Measurements from ENCODE around the gene MMAB. TPM values are rescaled to one million over a fixed set of nuclear protein-coding genes. Genes with fewer than 3 reads are reported as not detected.
"Not testable (repeated sequence)": the region's sequence is repeated elsewhere in the genome, so short reads cannot be mapped to it uniquely, and the experiment has no call there.

MMAB gene
- total RNA-seq, 1 donor from 2014 or later: 41.7 TPM

- intact Hi-C loops (cut with DNase I): no loop called here
- no peak for ATAC-seq
Measured at GRCh38 chr12:109605016-109605415, 31.7 kb upstream of the MMAB start.

GRCh38 chr12:109604132-109604585, 30.9 kb upstream of the MMAB start:
- DNase-seq (ENCODE audit: low spot score) (no peak), ATAC-seq (no peak)
- intact Hi-C loops (cut with DNase I): no loop called here

More at GRCh38 chr12:109605016-109605415, 31.7 kb upstream of the MMAB start:
- no peak for DNase-seq (ENCODE audit: low spot score)

- intact Hi-C loops (cut with DNase I); ATAC-seq; DNase-seq (ENCODE audit: low spot score): not testable (repeated sequence)
Measured at GRCh38 chr12:109602132-109602531, 28.8 kb upstream of the MMAB start.

- intact Hi-C loops (cut with DNase I): no loop called here
Measured at GRCh38 chr12:109601557-109601956, 28.3 kb upstream of the MMAB start.

GRCh38 chr12:109600995-109601394, 27.7 kb upstream of the MMAB start:
- ATAC-seq (no peak), DNase-seq (ENCODE audit: low spot score) (no peak)
- intact Hi-C loops (cut with DNase I): no loop called here

More at GRCh38 chr12:109601557-109601956, 28.3 kb upstream of the MMAB start:
- DNase-seq (ENCODE audit: low spot score) (no peak), ATAC-seq (no peak)

GRCh38 chr12:109600481-109600880, 27.2 kb upstream of the MMAB start:
- intact Hi-C loops (cut with DNase I): no loop called here
- no peak for DNase-seq (ENCODE audit: low spot score)
- ATAC-seq: no peak

- ATAC-seq (no peak), DNase-seq (ENCODE audit: low spot score) (no peak)
- intact Hi-C loops (cut with DNase I): no loop called here
Measured at GRCh38 chr12:109599087-109599486, 25.8 kb upstream of the MMAB start.

- intact Hi-C loops (cut with DNase I): no loop called here
- peak; percentile 9 for ATAC-seq
- DNase-seq (ENCODE audit: low spot score): no peak
Measured at GRCh38 chr12:109598428-109598854, 25.1 kb upstream of the MMAB start.

- ATAC-seq (peak; percentile 97), DNase-seq (ENCODE audit: low spot score) (peak; percentile 94)
- intact Hi-C loops (cut with DNase I): loop anchor here (2.0 kb wide), 1 partner anchor 177 kb away; no protein-coding TSS in a partner anchor
Measured at GRCh38 chr12:109597795-109598427, 24.6 kb upstream of the MMAB start.

GRCh38 chr12:109597414-109597794, 24.1 kb upstream of the MMAB start:
- intact Hi-C loops (cut with DNase I): loop anchor here (2.0 kb wide), 1 partner anchor 177 kb away; no protein-coding TSS in a partner anchor
- DNase-seq (ENCODE audit: low spot score): no peak
- ATAC-seq: peak; percentile 10

- no peak for ATAC-seq
- no peak for DNase-seq (ENCODE audit: low spot score)
- intact Hi-C loops (cut with DNase I): loop anchor here (2.0 kb wide), 1 partner anchor 178 kb away; no protein-coding TSS in a partner anchor
Measured at GRCh38 chr12:109596418-109597244, 23.3 kb upstream of the MMAB start.

GRCh38 chr12:109595321-109595902, 22.1 kb upstream of the MMAB start:
- ATAC-seq: no peak
- DNase-seq (ENCODE audit: low spot score): no peak

GRCh38 chr12:109594556-109595317, 21.4 kb upstream of the MMAB start:
- DNase-seq (ENCODE audit: low spot score) (no peak), ATAC-seq (no peak)
- intact Hi-C loops (cut with DNase I): no loop called here

More at GRCh38 chr12:109595321-109595902, 22.1 kb upstream of the MMAB start:
- intact Hi-C loops (cut with DNase I): no loop called here

GRCh38 chr12:109592905-109593272, 19.6 kb upstream of the MMAB start:
- no peak for ATAC-seq

GRCh38 chr12:109592195-109592904, 19.0 kb upstream of the MMAB start:
- intact Hi-C loops (cut with DNase I): no loop called here
- ATAC-seq (no peak), DNase-seq (ENCODE audit: low spot score) (no peak)

More at GRCh38 chr12:109592905-109593272, 19.6 kb upstream of the MMAB start:
- intact Hi-C loops (cut with DNase I): no loop called here
- DNase-seq (ENCODE audit: low spot score): no peak

- intact Hi-C loops (cut with DNase I): no loop called here
- DNase-seq (ENCODE audit: low spot score) (no peak), ATAC-seq (no peak)
Measured at GRCh38 chr12:109591041-109591440, 17.7 kb upstream of the MMAB start.

- DNase-seq (ENCODE audit: low spot score) (no peak), ATAC-seq (no peak)
- intact Hi-C loops (cut with DNase I): no loop called here
Measured at GRCh38 chr12:109590566-109590965, 17.3 kb upstream of the MMAB start.

- ATAC-seq (no peak), DNase-seq (ENCODE audit: low spot score) (no peak)
- intact Hi-C loops (cut with DNase I): no loop called here
Measured at GRCh38 chr12:109589691-109590245, 16.5 kb upstream of the MMAB start.
